ENCODE results near the gene CD63. TPM values are rescaled to one million over a fixed set of nuclear protein-coding genes. Genes with fewer than 3 reads are reported as not detected.

Gene CD63
- total RNA-seq, 1 donor from 2014 or later: 1,545 TPM

- DNase-seq (ENCODE audit: low spot score): peak; percentile 64
Observed at GRCh38 chr12:55692631-55693322, 36.0 kb downstream of the CD63 start.

- DNase-seq (ENCODE audit: low spot score): peak; percentile 60
Observed at GRCh38 chr12:55688716-55689655, 39.8 kb downstream of the CD63 start.

GRCh38 chr12:55687746-55688145, 41.1 kb downstream of the CD63 start:
- no peak for DNase-seq (ENCODE audit: low spot score)

GRCh38 chr12:55686366-55687010, 42.3 kb downstream of the CD63 start:
- no peak for DNase-seq (ENCODE audit: low spot score)

GRCh38 chr12:55685671-55686070, 43.1 kb downstream of the CD63 start:
- no peak for DNase-seq (ENCODE audit: low spot score)

GRCh38 chr12:55684761-55685370, 43.9 kb downstream of the CD63 start:
- DNase-seq (ENCODE audit: low spot score): peak; percentile 81

- peak; percentile 22 for DNase-seq (ENCODE audit: low spot score)
Observed at GRCh38 chr12:55683676-55684075, 45.1 kb downstream of the CD63 start.

- DNase-seq (ENCODE audit: low spot score): peak; percentile 60
Observed at GRCh38 chr12:55682087-55682796, 46.6 kb downstream of the CD63 start.

GRCh38 chr12:55681142-55682077, 47.4 kb downstream of the CD63 start:
- DNase-seq (ENCODE audit: low spot score): peak; percentile 89

GRCh38 chr12:55679691-55680090, 49.1 kb downstream of the CD63 start:
- peak; percentile 49 for DNase-seq (ENCODE audit: low spot score)

GRCh38 chr12:55676707-55677106, 52.1 kb downstream of the CD63 start:
- no peak for DNase-seq (ENCODE audit: low spot score)

- DNase-seq (ENCODE audit: low spot score): no peak
Observed at GRCh38 chr12:55675666-55676065, 53.1 kb downstream of the CD63 start.

Other genes starting within 250 kb of the CD63 start
- gene OR6C68, start 236.6 kb downstream of the CD63 start, total RNA-seq: not detected
- gene OR6C4, start 179.4 kb downstream of the CD63 start, total RNA-seq: not detected
- not detected for gene OR2AP1, start 156.5 kb downstream of the CD63 start, total RNA-seq
- not detected for gene OR10P1, start 92.1 kb downstream of the CD63 start, total RNA-seq
- 536 TPM for gene ITGA7, start 21.1 kb downstream of the CD63 start, total RNA-seq
- gene BLOC1S1, start 13.0 kb downstream of the CD63 start, total RNA-seq: 136 TPM
- gene RDH5, start 8.6 kb downstream of the CD63 start, total RNA-seq: 123 TPM
- 5.8 TPM for gene GDF11, start 14.1 kb upstream of the CD63 start, total RNA-seq
- gene SARNP, start 88.7 kb upstream of the CD63 start, total RNA-seq: 39.0 TPM
- gene ORMDL2, start 89.0 kb upstream of the CD63 start, total RNA-seq: 49.7 TPM
- 28.1 TPM for gene DNAJC14, start 100.6 kb upstream of the CD63 start, total RNA-seq
- gene MMP19, start 113.9 kb upstream of the CD63 start, total RNA-seq: 774 TPM
- gene PYM1, start 198.9 kb upstream of the CD63 start, total RNA-seq: 30.5 TPM
- 32.4 TPM for gene DGKA, start 202.2 kb upstream of the CD63 start, total RNA-seq
- gene PMEL, start 237.0 kb upstream of the CD63 start, total RNA-seq: 0.64 TPM
- gene CDK2, start 237.8 kb upstream of the CD63 start, total RNA-seq: 21.4 TPM
- 88.2 TPM for gene RAB5B, start 245.1 kb upstream of the CD63 start, total RNA-seq

Data from mesenteric fat pad (tissue), 1 donor.